Neutrophil (primary cell): ENCODE results near the gene TFAP2C.

ENCODE experiments used
- H3K27ac ChIP-seq: fragments of 200-600 bp; sonication (generic); 2 replicates; pipeline ENCODE4 v1.5.1; 2016; ENCODE audit warnings: mild to moderate bottlenecking, moderate library complexity
- H3K27me3 ChIP-seq: fragments of 200-600 bp; sonication (generic); 2 replicates; pipeline ENCODE4 v1.6.0; 2016; ENCODE audit warnings: mild to moderate bottlenecking
- H3K36me3 ChIP-seq: fragments of 200-600 bp; sonication (generic); 2 replicates; pipeline ENCODE4 v1.5.1; 2017
- H3K4me1 ChIP-seq, 2 experiments: fragments of 200-600 bp in 1 of 2; sonication (generic) in 1 of 2; 1 replicate in 1 of 2; 2 replicates in 1 of 2; pipeline versions ENCODE4 v1.5.1 to v1.6.1; 2013 to 2016; ENCODE audit warnings: low read depth in 1 of 2, low read length in 1 of 2, mild to moderate bottlenecking in 1 of 2, moderate library complexity in 1 of 2; ENCODE audit not compliant: control insufficient read depth in 1 of 2, insufficient read depth in 1 of 2
- H3K4me3 ChIP-seq, 2 experiments: fragments of 200-600 bp in 1 of 2; sonication (generic) in 1 of 2; 1 replicate in 1 of 2; 2 replicates in 1 of 2; pipeline ENCODE4 v1.5.1; 2013 to 2016; ENCODE audit warnings: low read depth in 1 of 2, low read length in 1 of 2, mild to moderate bottlenecking in 1 of 2, moderate library complexity in 1 of 2
- H3K9me3 ChIP-seq: fragments of 200-600 bp; sonication (generic); 2 replicates; pipeline ENCODE4 v1.5.1; 2016
- TF ChIP-seq, protein P1 (sequence below): fragments of 200-600 bp; sonication (generic); IDR thresholded peaks from 2 replicates; pipeline ENCODE4 v1.5.1; 2016; ENCODE audit warnings: antibody characterized with exemption

The TFAP2C gene

DNA sequence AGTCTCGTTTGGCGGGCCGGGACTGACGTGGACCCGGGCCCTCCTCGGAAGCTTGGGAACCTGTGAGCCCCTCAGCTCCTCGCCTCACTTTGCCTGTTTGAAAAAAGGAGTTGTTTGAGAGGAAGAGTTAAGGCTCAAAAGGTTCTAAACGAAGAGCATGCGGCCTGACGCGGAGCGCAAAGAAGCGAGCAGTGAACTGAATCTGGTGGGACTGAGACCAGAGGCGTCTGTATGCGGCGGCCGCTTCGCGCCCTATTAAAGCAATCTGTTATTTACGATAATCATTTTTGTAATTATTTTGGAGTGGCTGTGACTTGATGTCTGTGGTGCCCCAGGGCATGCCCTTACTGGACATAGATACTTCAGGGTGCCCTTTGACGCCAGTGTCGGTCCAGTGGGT is 3.3 kb upstream of the TFAP2C start:
- Histone ChIP-seq H3K27me3 (peaks cover 97% of the 10 kb centered on the region), H3K36me3 (no peaks in the 10 kb centered on the region), H3K9me3 (no peaks in the 10 kb centered on the region), H3K4me1 (peaks cover 4 to 16% of the 10 kb centered on the region in 2 experiments), H3K4me3 (no peak overlapping the region), H3K27ac (no peak overlapping the region)
- TF ChIP-seq, protein P1, sequence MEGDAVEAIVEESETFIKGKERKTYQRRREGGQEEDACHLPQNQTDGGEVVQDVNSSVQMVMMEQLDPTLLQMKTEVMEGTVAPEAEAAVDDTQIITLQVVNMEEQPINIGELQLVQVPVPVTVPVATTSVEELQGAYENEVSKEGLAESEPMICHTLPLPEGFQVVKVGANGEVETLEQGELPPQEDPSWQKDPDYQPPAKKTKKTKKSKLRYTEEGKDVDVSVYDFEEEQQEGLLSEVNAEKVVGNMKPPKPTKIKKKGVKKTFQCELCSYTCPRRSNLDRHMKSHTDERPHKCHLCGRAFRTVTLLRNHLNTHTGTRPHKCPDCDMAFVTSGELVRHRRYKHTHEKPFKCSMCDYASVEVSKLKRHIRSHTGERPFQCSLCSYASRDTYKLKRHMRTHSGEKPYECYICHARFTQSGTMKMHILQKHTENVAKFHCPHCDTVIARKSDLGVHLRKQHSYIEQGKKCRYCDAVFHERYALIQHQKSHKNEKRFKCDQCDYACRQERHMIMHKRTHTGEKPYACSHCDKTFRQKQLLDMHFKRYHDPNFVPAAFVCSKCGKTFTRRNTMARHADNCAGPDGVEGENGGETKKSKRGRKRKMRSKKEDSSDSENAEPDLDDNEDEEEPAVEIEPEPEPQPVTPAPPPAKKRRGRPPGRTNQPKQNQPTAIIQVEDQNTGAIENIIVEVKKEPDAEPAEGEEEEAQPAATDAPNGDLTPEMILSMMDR, result no peak

DNA sequence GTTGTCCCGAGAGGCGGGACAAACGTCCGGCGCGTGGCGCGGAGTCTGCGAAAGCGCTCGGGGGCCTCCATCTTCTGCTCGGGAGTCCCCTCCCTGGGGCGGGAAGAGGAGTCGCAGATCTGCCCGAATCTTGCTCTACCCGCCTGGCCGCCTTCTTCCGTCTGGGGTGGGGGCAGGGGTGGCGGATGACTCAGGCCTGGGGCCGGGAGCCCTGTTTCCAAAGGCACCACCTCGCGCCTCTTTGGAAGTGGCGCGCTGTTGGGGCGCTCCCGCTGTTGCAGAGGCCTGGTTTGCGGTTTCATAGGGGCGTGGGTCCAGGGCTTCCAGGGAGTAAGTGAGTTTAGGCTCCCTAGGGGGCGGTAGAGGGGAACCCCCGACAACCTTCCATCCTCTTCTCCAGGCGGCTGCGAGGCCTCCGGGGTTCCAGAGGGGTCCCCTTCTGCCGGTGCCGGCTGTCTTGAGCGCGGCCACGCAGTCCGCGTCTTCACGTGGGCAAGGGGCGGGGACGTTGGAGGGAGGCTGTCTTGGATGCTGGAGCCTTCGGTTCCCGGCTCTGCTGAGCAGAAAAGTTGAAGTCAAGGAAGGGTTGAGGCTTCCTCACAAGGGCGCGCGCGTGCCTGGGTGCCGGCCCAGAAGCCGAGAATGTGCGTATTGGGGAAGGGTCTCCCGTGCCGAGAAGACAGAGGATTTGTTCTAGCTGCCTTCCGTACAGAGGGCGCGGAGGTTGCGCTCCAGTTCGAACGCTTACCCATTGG is 2.6 kb upstream of the TFAP2C start:
- Histone ChIP-seq H3K4me1 (peaks cover 4 to 16% of the 10 kb centered on the region in 2 experiments), H3K4me3 (no peak overlapping the region), H3K36me3 (no peaks in the 10 kb centered on the region), H3K27ac (no peak overlapping the region), H3K27me3 (peaks cover 98% of the 10 kb centered on the region), H3K9me3 (no peaks in the 10 kb centered on the region)
- TF ChIP-seq, protein P1, result no peak

DNA sequence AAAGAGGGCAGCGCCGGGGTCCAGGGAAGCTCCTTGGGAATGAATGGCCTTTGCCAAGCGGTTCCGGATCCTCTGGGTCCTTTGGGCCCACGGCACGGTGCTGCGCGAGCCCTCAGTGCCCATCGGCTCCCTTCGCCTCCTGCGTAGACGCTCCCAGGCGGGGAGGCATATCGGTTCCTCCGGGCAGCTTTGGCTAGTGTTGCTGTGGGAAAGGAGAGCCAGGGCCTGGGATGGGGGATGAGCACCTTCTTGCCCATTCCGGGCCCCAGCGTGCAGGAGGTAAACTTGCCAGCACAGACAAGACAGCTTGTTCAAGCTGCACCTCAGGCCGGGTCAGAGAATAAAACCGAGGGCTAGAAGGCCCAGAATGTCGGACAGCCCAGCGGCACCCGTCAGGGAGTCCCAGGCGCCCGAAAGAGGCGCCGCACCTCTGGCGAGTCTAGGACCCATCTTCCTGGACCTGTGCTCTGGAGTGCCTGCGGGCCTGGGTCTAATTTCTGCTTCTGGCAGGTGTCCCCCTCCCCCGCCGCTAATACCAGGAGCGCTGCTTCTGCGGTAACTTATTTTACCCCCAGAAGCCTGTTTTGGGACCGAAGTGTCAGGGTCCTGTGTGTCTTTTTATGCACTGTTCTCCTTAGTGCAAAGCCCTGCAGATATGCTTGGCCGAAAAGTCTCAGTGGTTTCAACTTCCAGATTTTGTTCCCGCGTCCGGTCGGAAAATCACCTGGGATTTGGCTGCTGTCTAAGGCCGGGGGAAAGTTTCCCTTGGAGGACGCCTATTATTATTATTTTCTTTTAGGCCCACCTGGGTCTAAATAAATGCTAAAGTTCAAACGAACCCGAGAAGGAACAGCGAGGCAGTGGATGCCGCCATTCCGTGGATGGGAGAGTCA is 1.7 kb upstream of the TFAP2C start:
- TF ChIP-seq, protein P1, result no peak
- Histone ChIP-seq H3K9me3 (no peaks in the 10 kb centered on the region), H3K4me3 (no peak overlapping the region), H3K36me3 (no peaks in the 10 kb centered on the region), H3K27ac (no peak overlapping the region), H3K27me3 (peaks cover 99% of the 10 kb centered on the region), H3K4me1 (peaks cover 4 to 16% of the 10 kb centered on the region in 2 experiments)

DNA sequence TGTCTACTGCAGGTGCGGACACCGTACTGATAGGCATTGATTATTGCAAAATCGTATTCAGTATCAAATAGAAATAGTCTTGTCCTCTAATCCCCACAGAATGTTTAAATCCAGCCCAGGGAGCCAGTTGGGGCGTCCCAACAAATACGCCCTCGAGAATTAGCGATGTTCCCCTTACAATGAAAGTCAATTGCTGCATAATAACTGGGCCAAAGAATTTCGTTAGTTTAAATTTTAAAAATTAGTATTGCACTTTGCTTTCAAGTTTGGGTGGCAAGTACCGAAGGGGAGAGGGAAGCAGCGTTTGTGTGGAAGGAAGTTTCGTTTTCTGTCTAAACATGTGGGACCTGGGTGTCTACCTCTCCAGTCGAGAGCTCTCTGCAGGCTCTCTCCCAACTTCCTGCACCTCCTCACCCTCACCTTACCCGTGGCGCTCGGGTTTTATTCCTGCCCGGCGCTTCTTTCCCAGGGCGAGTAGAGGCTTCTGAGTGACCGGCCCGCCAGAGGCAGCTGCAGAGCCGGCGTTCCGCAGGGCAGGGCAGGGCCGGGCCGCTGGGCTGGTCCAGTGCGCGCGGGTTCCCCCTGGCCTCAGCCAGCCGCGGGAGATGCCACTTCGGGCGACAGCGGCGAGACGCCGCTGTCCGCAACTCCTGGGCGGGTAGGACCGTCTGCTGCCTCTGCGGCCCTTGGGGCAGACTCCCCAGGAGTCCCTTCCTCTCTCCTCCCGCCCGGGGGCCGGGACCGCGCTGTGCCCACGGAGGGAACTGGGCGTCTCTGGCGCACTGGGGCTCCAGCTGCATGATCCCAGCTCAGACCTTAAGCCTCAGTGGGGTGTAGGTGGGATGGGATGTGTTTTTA is 862 bp upstream of the TFAP2C start:
- Histone ChIP-seq H3K9me3 (no peaks in the 10 kb centered on the region), H3K36me3 (no peaks in the 10 kb centered on the region), H3K27ac (no peak overlapping the region), H3K4me1 (peaks cover 4 to 16% of the 10 kb centered on the region in 2 experiments), H3K27me3 (peaks cover 100% of the 10 kb centered on the region), H3K4me3 (no peak overlapping the region)
- TF ChIP-seq, protein P1, result no peak

DNA sequence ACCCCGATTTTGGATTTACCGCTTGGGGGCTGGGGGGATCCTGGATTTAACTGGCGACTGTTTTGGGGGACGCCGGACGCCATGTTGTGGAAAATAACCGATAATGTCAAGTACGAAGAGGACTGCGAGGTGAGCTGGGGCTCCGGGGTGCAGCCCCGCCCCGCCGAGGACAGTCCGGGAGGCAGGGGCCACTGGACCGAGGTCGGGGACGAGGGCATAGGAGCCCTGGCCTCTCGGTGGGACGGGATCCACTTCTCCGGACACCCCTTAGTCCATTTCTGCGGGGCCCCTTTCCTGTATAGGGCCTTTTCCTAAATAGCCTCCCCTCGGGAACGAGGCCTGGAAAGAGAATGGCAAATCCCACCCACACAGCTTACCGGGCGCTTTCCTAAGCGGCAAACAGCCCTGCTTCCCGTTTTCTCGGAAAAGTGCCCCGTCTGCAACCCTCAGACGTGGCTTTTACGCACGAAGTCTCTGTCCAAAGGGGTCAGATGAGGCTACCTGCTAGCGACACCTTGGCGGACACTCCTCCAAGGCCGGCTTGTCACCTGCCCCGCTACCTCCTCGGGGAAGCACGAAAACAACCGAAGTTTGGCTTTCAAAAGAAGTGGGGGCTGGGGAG is 469 bp downstream of the TFAP2C start:
- peaks cover 100% of the 10 kb centered on the region for H3K27me3 ChIP-seq
- no peak overlapping the region for H3K4me3 ChIP-seq
- H3K36me3 ChIP-seq, result no peaks in the 10 kb centered on the region
- TF ChIP-seq, protein P1, result no peak
- H3K27ac ChIP-seq, result no peak overlapping the region
- H3K9me3 ChIP-seq, result no peaks in the 10 kb centered on the region
- peaks cover 4 to 16% of the 10 kb centered on the region in 2 experiments for H3K4me1 ChIP-seq
